SW 1271 (cell line): ENCODE measurements around the gene EID2B.

Experiments
- DNase-seq, 2 experiments: peaks; one replicate each; lab custom pipeline; 2025; lab: John Stamatoyannopoulos, UW

The EID2B gene

GRCh38 chr19:39531834-39532232, 819 bp downstream of the EID2B start:
- DNase-seq, result no peak

GRCh38 chr19:39525205-39525604, 7.4 kb downstream of the EID2B start:
- DNase-seq, result no peak

- DNase-seq, result no peak
These were observed 8.2 kb downstream of the EID2B start for GRCh38 chr19:39524495-39524894.

- DNase-seq, result no peak
These were observed 11.8 kb downstream of the EID2B start for GRCh38 chr19:39520541-39521484.

GRCh38 chr19:39518975-39519374, 13.7 kb downstream of the EID2B start:
- DNase-seq, result no peak

- DNase-seq, result no peak
These were observed 14.2 kb downstream of the EID2B start for GRCh38 chr19:39518458-39518857.

- no peak for DNase-seq
These were observed 15.2 kb downstream of the EID2B start for GRCh38 chr19:39517432-39517831.

- DNase-seq, result no peak
These were observed 16.4 kb downstream of the EID2B start for GRCh38 chr19:39516270-39516669.

- DNase-seq, result no peak
These were observed 17.0 kb downstream of the EID2B start for GRCh38 chr19:39515551-39516191.

GRCh38 chr19:39514840-39515550, 17.7 kb downstream of the EID2B start, which contains the start of gene SELENOV:
TSS of gene SELENOV (plus strand) at chr19:39515139. CDS start at chr19:39515213, 74 bp downstream.
- no peak for DNase-seq

- no peak for DNase-seq
These were observed 19.7 kb downstream of the EID2B start for GRCh38 chr19:39512988-39513387.

GRCh38 chr19:39509233-39509632, 23.4 kb downstream of the EID2B start:
- DNase-seq, result no peak

- DNase-seq, result no peak
These were observed 24.0 kb downstream of the EID2B start for GRCh38 chr19:39508629-39509028.

- no peak for DNase-seq
These were observed 24.8 kb downstream of the EID2B start for GRCh38 chr19:39507715-39508364.

- peak; percentile 41 to 57 for DNase-seq
These were observed 25.5 kb downstream of the EID2B start for GRCh38 chr19:39506944-39507714.

GRCh38 chr19:39506598-39506943, 26.1 kb downstream of the EID2B start:
- DNase-seq, result no peak

- DNase-seq, result peak; percentile 14 to 23
These were observed 29.8 kb downstream of the EID2B start for GRCh38 chr19:39502640-39503417.

GRCh38 chr19:39501340-39501739, 31.3 kb downstream of the EID2B start:
- no peak for DNase-seq

GRCh38 chr19:39500543-39500942, 32.1 kb downstream of the EID2B start:
- no peak for DNase-seq

- no peak for DNase-seq
These were observed 32.7 kb downstream of the EID2B start for GRCh38 chr19:39499932-39500331.
